Measurements from ENCODE around the gene PTPRO.
A peak's percentile ranks its signal among the peaks of the same experiment; 100 is the strongest.

PTPRO gene

DNA sequence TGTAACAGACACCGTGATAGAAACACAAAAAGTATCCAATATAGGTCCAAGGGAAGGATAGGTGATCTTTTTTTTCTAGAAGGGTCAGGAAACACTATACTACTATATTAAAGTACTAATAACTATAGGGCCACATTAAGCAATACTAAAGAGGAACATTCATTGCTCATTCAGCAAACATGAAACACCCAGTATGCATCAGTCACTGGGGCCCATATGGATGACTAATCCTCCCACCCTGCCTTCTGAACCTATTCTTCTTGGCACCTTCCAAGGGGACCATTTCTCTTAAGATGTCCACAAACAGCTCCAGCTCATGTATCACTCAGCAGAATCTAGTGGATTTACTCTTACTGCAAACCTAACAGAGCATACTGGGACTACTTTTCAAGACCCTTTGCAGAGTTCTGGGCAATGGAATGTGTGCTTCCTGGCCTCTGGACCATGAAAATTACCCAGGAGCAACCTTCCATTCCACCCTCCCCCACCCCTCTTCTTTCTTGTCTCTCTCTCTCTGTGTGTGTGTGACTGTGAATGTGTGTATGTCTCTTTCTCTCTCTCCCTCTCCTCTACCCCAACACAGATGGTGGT is 279.0 kb downstream of the PTPRO start:
- no peaks in the 10 kb centered on the region for H3K79me2 ChIP-seq (ENCODE audit: low read length)
- no peaks in the 10 kb centered on the region for H3K27me3 ChIP-seq (ENCODE audit: low read depth, low read length)
- H3K36me3 ChIP-seq (replicated peaks; ENCODE audit: low read depth, low read length): no peaks in the 10 kb centered on the region
- peak overlapping the region; percentile 10 for H3K4me2 ChIP-seq (ENCODE audit: low read length)
- no peak overlapping the region for H2AFZ ChIP-seq (ENCODE audit: low read depth, low read length)
- H3K4me1 ChIP-seq (ENCODE audit: low read length): peaks cover 12% of the 10 kb centered on the region
- no peak overlapping the region for H3K4me3 ChIP-seq (ENCODE audit: low read length)
- TF ChIP-seq, protein P1, sequence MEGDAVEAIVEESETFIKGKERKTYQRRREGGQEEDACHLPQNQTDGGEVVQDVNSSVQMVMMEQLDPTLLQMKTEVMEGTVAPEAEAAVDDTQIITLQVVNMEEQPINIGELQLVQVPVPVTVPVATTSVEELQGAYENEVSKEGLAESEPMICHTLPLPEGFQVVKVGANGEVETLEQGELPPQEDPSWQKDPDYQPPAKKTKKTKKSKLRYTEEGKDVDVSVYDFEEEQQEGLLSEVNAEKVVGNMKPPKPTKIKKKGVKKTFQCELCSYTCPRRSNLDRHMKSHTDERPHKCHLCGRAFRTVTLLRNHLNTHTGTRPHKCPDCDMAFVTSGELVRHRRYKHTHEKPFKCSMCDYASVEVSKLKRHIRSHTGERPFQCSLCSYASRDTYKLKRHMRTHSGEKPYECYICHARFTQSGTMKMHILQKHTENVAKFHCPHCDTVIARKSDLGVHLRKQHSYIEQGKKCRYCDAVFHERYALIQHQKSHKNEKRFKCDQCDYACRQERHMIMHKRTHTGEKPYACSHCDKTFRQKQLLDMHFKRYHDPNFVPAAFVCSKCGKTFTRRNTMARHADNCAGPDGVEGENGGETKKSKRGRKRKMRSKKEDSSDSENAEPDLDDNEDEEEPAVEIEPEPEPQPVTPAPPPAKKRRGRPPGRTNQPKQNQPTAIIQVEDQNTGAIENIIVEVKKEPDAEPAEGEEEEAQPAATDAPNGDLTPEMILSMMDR (IDR thresholded peaks at IDR 0.05; ENCODE audit: low read depth, low read length): no peak
- TF ChIP-seq EZH2phosphoT487 (IDR thresholded peaks at IDR 0.05; ENCODE audit: low read depth): no peak
- H3K9ac ChIP-seq (ENCODE audit: low read length): no peak overlapping the region
- H3K9me3 ChIP-seq (ENCODE audit: insufficient read depth, low read length): no peaks in the 10 kb centered on the region
- H3K27ac ChIP-seq (ENCODE audit: low read length): no peak overlapping the region
- no peaks in the 10 kb centered on the region for H4K20me1 ChIP-seq (ENCODE audit: insufficient read depth, low read length)

DNA sequence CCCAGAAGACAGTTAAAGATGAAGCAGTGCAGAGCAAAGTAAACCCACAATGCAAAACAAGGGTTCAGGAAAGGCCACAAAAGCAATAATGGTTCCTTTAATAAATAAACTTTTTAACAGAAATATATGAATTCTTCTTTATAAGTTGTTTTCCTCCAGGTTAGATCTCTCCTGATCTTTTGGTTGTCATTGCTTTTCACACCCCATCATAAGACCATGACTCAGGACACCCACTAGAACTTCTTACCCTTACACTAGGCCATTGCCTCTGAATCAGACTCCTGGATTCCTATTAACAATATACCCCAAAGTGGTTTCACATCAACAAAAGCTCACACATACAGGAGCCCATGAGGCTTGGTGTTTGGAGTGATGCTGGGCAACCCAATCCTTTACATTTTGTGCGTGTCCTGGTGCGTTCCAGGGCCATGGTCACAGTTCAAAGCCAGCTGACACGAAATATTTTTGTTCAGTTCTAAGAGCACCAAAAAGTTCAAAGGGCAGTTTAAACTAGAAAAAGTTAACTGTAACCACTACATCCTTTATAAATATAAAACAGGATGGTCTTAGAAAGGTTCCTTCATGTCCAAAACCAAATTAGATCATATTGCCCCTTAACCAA is 279.9 kb downstream of the PTPRO start:
- Histone ChIP-seq H3K4me1 (ENCODE audit: low read length) (peaks cover 12% of the 10 kb centered on the region), H3K4me2 (ENCODE audit: low read length) (no peak overlapping the region), H3K36me3 (replicated peaks; ENCODE audit: low read depth, low read length) (no peaks in the 10 kb centered on the region), H2AFZ (ENCODE audit: low read depth, low read length) (no peak overlapping the region), H3K79me2 (ENCODE audit: low read length) (no peaks in the 10 kb centered on the region), H3K4me3 (ENCODE audit: low read length) (no peak overlapping the region), H3K27me3 (ENCODE audit: low read depth, low read length) (no peaks in the 10 kb centered on the region), H3K9ac (ENCODE audit: low read length) (no peak overlapping the region), H3K9me3 (ENCODE audit: insufficient read depth, low read length) (no peaks in the 10 kb centered on the region), H3K27ac (ENCODE audit: low read length) (no peak overlapping the region), H4K20me1 (ENCODE audit: insufficient read depth, low read length) (no peaks in the 10 kb centered on the region)
- TF ChIP-seq EZH2phosphoT487 (IDR thresholded peaks at IDR 0.05; ENCODE audit: low read depth): no peak
- TF ChIP-seq, protein P1 (IDR thresholded peaks at IDR 0.05; ENCODE audit: low read depth, low read length): no peak

DNA sequence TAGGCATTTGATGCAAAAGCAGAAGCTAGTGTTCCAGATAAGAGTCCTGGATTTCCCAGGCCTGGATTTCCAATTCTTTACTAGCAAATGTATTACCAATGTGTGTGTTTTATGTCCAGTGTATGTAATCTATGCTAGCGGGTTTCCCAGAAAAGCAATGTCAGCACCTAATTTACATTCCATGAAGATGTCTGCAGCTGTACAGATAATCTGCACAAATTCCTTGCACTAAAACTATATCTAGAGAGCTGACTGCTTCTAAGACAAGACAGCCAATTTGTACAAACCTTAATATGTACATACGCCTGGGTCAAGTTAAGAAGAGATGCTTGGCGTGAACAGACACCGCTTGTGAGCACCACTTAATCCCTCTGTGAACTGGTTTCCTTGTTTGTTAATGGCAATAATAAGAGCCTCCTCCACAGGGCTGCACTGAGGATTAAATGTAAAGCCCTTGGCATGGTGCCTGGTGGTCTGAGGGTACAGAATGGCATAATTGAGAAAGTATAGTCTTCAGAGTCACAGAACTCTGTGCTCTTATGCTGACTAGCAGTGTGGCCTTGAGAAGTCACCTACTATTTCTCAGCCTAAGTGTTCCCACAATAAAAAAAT is 281.3 kb downstream of the PTPRO start:
- no peaks in the 10 kb centered on the region for H4K20me1 ChIP-seq (ENCODE audit: insufficient read depth, low read length)
- no peaks in the 10 kb centered on the region for H3K27me3 ChIP-seq (ENCODE audit: low read depth, low read length)
- no peaks in the 10 kb centered on the region for H3K9me3 ChIP-seq (ENCODE audit: insufficient read depth, low read length)
- H3K79me2 ChIP-seq (ENCODE audit: low read length): no peaks in the 10 kb centered on the region
- no peak overlapping the region for H2AFZ ChIP-seq (ENCODE audit: low read depth, low read length)
- no peak overlapping the region for H3K9ac ChIP-seq (ENCODE audit: low read length)
- no peak overlapping the region for H3K27ac ChIP-seq (ENCODE audit: low read length)
- TF ChIP-seq, protein P1 (IDR thresholded peaks at IDR 0.05; ENCODE audit: low read depth, low read length): no peak
- no peak for TF ChIP-seq EZH2phosphoT487 (IDR thresholded peaks at IDR 0.05; ENCODE audit: low read depth)
- no peak overlapping the region for H3K4me2 ChIP-seq (ENCODE audit: low read length)
- no peaks in the 10 kb centered on the region for H3K36me3 ChIP-seq (replicated peaks; ENCODE audit: low read depth, low read length)
- H3K4me1 ChIP-seq (ENCODE audit: low read length): peaks cover 12% of the 10 kb centered on the region
- H3K4me3 ChIP-seq (ENCODE audit: low read length): no peak overlapping the region

DNA sequence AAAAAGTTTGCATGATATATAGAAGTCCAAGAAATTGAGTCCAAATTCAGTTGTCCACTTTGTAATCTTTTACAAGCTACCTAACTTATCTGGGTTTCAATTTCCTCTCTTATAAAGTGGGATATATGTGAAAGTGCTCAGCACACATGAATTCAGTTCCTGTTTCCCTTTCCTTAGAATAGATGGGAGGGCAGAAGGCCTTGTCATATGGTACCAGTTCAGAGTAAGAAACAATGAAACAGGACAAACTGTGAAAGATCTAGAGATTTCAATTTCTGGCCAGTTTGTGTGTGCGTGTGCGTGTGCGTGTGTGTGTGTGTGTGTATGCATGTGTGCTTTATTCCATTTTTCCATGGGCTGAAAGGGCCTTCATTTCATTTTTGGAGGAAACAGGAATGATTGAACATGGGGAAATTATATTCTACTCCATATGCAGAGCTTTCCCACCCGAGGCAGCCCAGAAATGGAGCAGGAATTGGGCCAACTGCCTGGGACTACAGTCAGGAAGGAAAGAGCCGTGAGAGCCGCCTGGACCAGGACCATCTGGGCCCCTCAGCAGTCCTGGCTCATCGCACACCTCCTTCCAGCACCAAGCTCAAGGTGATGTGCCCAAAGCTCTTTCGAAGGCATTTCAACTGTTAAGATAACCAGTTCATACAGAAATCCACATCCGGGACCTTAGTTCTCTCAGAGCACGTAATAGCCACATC is 283.7 kb downstream of the PTPRO start:
- no peak overlapping the region for H3K27ac ChIP-seq (ENCODE audit: low read length)
- TF ChIP-seq, protein P1 (IDR thresholded peaks at IDR 0.05; ENCODE audit: low read depth, low read length): no peak
- no peak for TF ChIP-seq EZH2phosphoT487 (IDR thresholded peaks at IDR 0.05; ENCODE audit: low read depth)
- no peak overlapping the region for H2AFZ ChIP-seq (ENCODE audit: low read depth, low read length)
- no peak overlapping the region for H3K4me2 ChIP-seq (ENCODE audit: low read length)
- no peaks in the 10 kb centered on the region for H4K20me1 ChIP-seq (ENCODE audit: insufficient read depth, low read length)
- peaks cover 1% of the 10 kb centered on the region for H3K4me1 ChIP-seq (ENCODE audit: low read length)
- H3K27me3 ChIP-seq (ENCODE audit: low read depth, low read length): no peaks in the 10 kb centered on the region
- no peaks in the 10 kb centered on the region for H3K79me2 ChIP-seq (ENCODE audit: low read length)
- no peaks in the 10 kb centered on the region for H3K36me3 ChIP-seq (replicated peaks; ENCODE audit: low read depth, low read length)
- no peak overlapping the region for H3K9ac ChIP-seq (ENCODE audit: low read length)
- no peaks in the 10 kb centered on the region for H3K9me3 ChIP-seq (ENCODE audit: insufficient read depth, low read length)
- no peak overlapping the region for H3K4me3 ChIP-seq (ENCODE audit: low read length)
